ENCODE data around the gene ENO1.
"Not testable (repeated sequence)": the region's sequence is repeated elsewhere in the genome, so short reads cannot be mapped to it uniquely, and the experiment has no call there.

- not testable (repeated sequence) for TF ChIP-seq POLR2A (IDR thresholded peaks at IDR 0.05; ENCODE audit: low read length); GATA1 (IDR thresholded peaks at IDR 0.05; ENCODE audit: low read depth, low read length)
Observed at GRCh38 chr1:8884105-8884504, 5.6 kb upstream of the ENO1 start.
